Activated CD4-positive, alpha-beta T cell treated with anti-CD3 and anti-CD28 coated beads for 36 hours (primary cell): ENCODE results near the gene DNAJC18. TPM values are rescaled to one million over a fixed set of nuclear protein-coding genes. Genes with fewer than 3 reads are reported as not detected.
"Not testable (repeated sequence)": the region's sequence is repeated elsewhere in the genome, so short reads cannot be mapped to it uniquely, and the experiment has no call there.

ENCODE experiments used
- ATAC-seq: fragments of 200-7000 bp; cut with Tn5 transposase; one replicate; pipeline ENCODE4 v1.10.0; 2021; ENCODE audit warnings: mild to moderate bottlenecking, moderate library complexity
- CTCF ChIA-PET: fragments of 350-600 bp; sonication (Branson Sonifier 250); formaldehyde crosslinking; loops from one replicate; lab custom pipeline; 2021; ENCODE audit warnings: antibody characterized with exemption; lab: Charles Lee
- POLR2A ChIA-PET: fragments of 350-600 bp; sonication (Branson Sonifier 250); formaldehyde crosslinking; loops from one replicate; lab custom pipeline; 2021; ENCODE audit warnings: antibody characterized with exemption, inconsistent platforms; lab: Charles Lee
- DNase-seq: peaks from one replicate; pipeline ENCODE4 v3.0.0-alpha.2; 2020
- H3K27ac Mint-ChIP-seq: one replicate; pipeline ENCODE4 v1.8.0; 2021; ENCODE audit warnings: mixed read lengths
- H3K27me3 Mint-ChIP-seq: one replicate; pipeline ENCODE4 v1.8.0; 2021; ENCODE audit warnings: mixed read lengths
- H3K36me3 Mint-ChIP-seq: one replicate; pipeline ENCODE4 v1.8.0; 2021; ENCODE audit warnings: low read depth, mixed read lengths
- H3K4me1 Mint-ChIP-seq: one replicate; pipeline ENCODE4 v1.8.0; 2021; ENCODE audit warnings: mixed read lengths
- H3K4me3 Mint-ChIP-seq: one replicate; pipeline ENCODE4 v1.8.0; 2021; ENCODE audit warnings: mild to moderate bottlenecking, moderate library complexity, mixed read lengths
- H3K9me3 Mint-ChIP-seq: one replicate; pipeline ENCODE4 v1.8.0; 2021; ENCODE audit warnings: low read depth, mixed read lengths
- intact Hi-C, 2 experiments: fragments of 100-400 bp; cut with DNase I in 1 of 2; cut with micrococcal nuclease in 1 of 2; formaldehyde crosslinking; loops; one replicate each; pipeline versions ENCODE4 v1.14.2 to v1.15.1; 2022 to 2024; cut with DNase I, micrococcal nuclease
- total RNA-seq, 2 experiments: library from RNA; stranded (reverse); gene quantifications; one replicate each; pipeline ENCODE4 v1.2.3, GENCODE V29; 2021

The DNAJC18 gene
- total RNA-seq = 10 to 100 TPM; 33.1 to 35.6 TPM

DNA sequence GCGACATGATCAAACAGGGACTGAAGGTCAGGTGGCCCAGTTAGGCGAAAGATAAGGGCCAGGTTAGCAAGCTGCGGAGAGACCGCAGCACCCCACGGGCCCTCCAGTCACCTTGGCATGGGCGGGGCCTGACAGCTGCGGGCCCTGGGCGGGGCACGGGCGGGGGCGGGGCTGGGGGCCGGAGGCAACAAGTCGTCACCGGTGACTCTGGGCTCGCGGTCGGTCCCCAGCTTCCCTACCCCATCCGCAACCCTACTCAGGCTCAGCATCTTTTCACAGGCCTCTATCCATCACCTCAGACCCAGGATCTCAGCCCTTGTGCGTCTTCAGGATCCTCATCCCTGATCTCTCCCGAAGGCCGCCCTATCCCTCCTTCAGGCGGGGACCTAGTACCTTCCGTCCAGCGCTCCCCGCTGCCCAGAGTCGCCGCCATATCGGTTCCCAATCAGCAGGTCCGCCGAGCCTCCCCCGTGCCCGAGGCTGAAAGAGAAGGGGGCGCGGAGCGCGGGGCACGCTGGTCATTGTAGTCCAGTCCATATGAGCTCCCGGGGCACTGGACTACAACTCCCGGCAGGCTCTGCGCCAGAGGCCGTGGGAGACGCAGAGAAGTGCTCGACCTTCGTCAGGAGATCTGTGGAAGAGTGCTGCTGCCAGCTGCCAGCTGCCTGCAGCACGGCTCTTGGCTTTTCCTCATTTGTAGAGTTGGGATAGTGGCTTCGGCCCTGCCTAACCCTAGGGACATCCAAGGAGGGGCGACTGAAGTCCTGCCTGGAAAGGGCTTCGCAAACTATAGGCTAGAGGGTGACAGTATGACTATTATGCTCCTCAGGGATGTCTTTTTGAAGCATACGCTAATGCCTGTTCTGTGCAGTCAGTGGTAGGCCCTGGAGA, at the start of gene DNAJC18:
Gene DNAJC18, minus strand, starts transcription at position 513 of the 891 bp plus-strand sequence. Its CDS starts 80 bp downstream, at position 433.
- POLR2A ChIA-PET = interaction anchor here (0.6 to 1.7 kb wide), 13 partner anchors 9 to 165 kb away, joined by 3 to 22 read pairs (median 5); partner anchors contain the start of genes PAIP2 and STING1

DNA sequence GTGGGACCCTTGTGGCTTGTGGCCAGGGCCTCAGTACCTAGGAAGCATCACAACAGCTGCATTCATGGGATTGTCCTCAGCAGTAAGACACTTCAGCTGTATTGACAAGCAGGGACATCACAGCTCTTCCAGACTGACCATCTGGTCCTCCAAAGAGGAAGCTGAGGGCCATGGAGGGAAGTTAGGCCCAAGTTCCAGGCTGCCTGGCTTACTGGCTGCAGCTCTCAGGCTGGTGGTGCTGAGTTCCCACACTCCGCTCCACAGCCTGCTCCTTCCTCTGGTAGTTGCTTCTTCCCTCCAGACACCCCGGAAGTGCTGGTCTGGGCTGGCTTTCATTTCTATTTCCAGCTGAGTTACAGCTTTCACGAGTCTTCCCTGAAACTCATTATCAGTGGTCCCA, 48.9 kb upstream of the DNAJC18 start:
- intact Hi-C loops = no loop called here
- Mint-ChIP-seq H3K27ac (peak overlapping the region; percentile 5), H3K4me3 (no peak overlapping the region), H3K27me3 (no peaks in the 10 kb centered on the region), H3K4me1 (peaks cover 16% of the 10 kb centered on the region), H3K36me3 (no peaks in the 10 kb centered on the region), H3K9me3 (no peaks in the 10 kb centered on the region)
- CTCF ChIA-PET = interaction anchor here (1.2 kb wide), 1 partner anchor 30 kb away, joined by 5 read pairs; no protein-coding TSS in a partner anchor
- ATAC-seq (no peak), DNase-seq (no peak)
- POLR2A ChIA-PET = no interaction called here

More for the DNA sequence above, at the start of gene DNAJC18:
- Mint-ChIP-seq H3K36me3 (peaks cover 15% of the 10 kb centered on the region), H3K4me3 (peak within 1 kb of the TSS; percentile 94), H3K27me3 (no peaks in the 10 kb centered on the region), H3K9me3 (no peaks in the 10 kb centered on the region), H3K4me1 (peaks cover 55% of the 10 kb centered on the region), H3K27ac (peak within 1 kb of the TSS; percentile 99)
- intact Hi-C loops = loop anchor here (1.0 to 5.0 kb wide), 13 partner anchors 8 to 668 kb away; partner anchors contain the start of genes STING1 (in 2 of the 2), SPATA24 (in 1 of the 2) and UBE2D2 (in 1 of the 2)
- ATAC-seq (peak; percentile 86), DNase-seq (peak; percentile 97)
- CTCF ChIA-PET = interaction anchor here (0.6 to 2.4 kb wide), 12 partner anchors 8 to 121 kb away, joined by 3 to 18 read pairs (median 4); partner anchors contain the start of gene STING1

DNA sequence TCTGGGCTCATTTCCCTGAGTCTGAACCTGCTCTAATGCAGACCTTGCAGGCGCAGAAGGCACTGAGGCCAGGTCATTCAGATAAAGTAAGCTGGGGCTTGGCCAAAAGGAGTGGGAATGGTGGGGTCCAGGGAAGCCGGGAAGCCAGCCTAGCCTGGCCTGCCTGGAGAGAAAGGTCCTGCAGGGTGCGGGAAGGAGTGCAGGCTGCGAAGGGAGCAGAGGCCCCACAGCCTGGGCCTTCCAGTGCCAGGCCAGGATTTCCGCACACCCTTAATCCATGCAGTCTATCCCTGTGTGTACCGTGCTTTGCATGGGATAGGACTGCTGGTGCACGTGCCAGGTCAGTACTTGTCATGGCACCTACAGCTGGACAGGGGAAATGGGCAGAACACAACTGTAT, 46.9 kb upstream of the DNAJC18 start:
- Mint-ChIP-seq H3K27me3 (no peaks in the 10 kb centered on the region), H3K36me3 (no peaks in the 10 kb centered on the region), H3K4me1 (peaks cover 15% of the 10 kb centered on the region), H3K27ac (no peak overlapping the region), H3K9me3 (no peaks in the 10 kb centered on the region), H3K4me3 (no peak overlapping the region)
- DNase-seq (no peak), ATAC-seq (no peak)
- intact Hi-C loops = no loop called here
- CTCF ChIA-PET = interaction anchor here (0.5 to 1.0 kb wide), 2 partner anchors 27 to 226 kb away, joined by 3 read pairs; no protein-coding TSS in a partner anchor
- POLR2A ChIA-PET = interaction anchor here (0.6 kb wide), 1 partner anchor 29 kb away, joined by 3 read pairs; no protein-coding TSS in a partner anchor

DNA sequence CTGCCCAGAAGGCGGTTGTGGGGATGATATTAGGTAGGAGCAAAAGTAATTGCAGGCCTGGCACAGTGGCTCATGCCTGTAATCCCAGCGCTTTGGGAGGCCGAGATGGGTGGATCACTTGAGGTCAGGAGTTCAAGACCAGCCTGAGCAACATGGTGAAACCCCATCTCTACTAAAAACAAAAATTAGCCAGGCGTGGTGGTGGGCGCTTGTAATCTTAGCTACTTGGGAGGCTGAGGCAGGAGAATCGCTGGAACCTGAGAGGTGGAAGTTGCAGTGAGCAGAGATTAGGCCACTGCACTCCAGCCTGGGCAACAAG, 43.5 kb upstream of the DNAJC18 start:
- ChIA-PET CTCF (interaction anchor here (0.6 to 3.8 kb wide), 14 partner anchors 9 to 912 kb away, joined by 3 to 32 read pairs (median 4); partner anchors contain the start of genes DNAJC18 and UBE2D2), POLR2A (interaction anchor here (0.7 to 2.6 kb wide), 12 partner anchors 9 to 187 kb away, joined by 3 to 22 read pairs (median 8); partner anchors contain the start of genes DNAJC18, SMIM33 and UBE2D2)
- Mint-ChIP-seq H3K4me1 (peaks cover 31% of the 10 kb centered on the region), H3K36me3 (peaks cover 25% of the 10 kb centered on the region), H3K27ac (peak overlapping the region; percentile 99), H3K4me3 (peak overlapping the region; percentile 88)
- DNase-seq, ATAC-seq, H3K9me3 Mint-ChIP-seq, H3K27me3 Mint-ChIP-seq: not testable (repeated sequence)
- intact Hi-C loops = loop anchor here (1.0 to 2.0 kb wide), 9 partner anchors 24 to 80 kb away; partner anchors contain the start of genes DNAJC18 (in 2 of the 2) and UBE2D2 (in 1 of the 2)

DNA sequence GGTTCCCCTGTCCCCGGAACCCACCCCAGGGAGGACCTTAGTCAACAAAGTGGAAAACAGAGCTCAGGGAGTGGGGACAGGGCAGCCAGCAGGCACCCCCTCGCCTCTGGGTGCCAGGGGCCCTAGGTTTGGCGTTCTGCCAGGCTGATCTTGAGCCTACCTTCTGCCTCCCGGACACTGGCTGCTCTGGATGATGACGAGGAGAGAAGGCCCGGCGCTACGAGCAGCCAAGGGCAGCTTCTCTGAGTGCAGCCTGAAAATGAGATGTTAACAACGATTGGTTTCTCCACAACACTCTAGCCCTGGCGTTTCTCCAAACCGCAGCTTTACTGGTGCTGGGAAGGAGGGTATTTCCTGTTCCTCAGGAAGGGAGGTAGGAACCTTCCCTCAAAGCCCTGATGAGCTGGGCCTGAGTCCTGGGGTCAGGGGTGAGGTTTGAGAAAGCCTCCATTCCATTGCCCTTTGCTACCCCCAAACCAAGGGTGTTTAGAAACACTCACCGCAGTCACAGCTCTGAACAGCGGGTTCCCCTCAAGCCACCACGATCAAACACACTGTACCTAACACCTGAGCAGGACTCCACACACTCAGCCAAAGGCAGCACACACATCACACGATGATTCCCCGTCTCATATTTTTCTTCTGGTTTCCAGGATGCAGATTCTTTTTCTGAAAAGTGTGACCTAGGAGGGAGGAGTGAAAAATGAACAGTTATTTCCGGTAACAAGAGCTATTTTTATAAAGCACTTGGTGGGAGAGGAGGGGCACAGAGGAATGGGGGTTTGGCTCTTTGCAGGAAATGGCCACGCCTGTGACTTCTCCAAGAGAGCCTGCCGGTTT, 42.9 kb upstream of the DNAJC18 start, which contains the start of gene STING1:
Gene STING1, minus strand, starts transcription at position 709 of the 840 bp plus-strand sequence. CDS start 1,054 bp downstream, outside the sequence.
- peak within 1 kb of the TSS; percentile 99 for H3K27ac Mint-ChIP-seq
- no peaks in the 10 kb centered on the region for H3K9me3 Mint-ChIP-seq
- no peaks in the 10 kb centered on the region for H3K27me3 Mint-ChIP-seq
- intact Hi-C loops = loop anchor here (1.0 to 2.0 kb wide), 9 partner anchors 23 to 79 kb away; partner anchors contain the start of genes DNAJC18 (in 2 of the 2) and UBE2D2 (in 1 of the 2)
- H3K4me1 Mint-ChIP-seq = peaks cover 35% of the 10 kb centered on the region
- ChIA-PET POLR2A (interaction anchor here (0.6 to 2.6 kb wide), 16 partner anchors 9 to 187 kb away, joined by 3 to 22 read pairs (median 6); partner anchors contain the start of genes DNAJC18, SMIM33 and UBE2D2), CTCF (interaction anchor here (0.6 to 3.8 kb wide), 18 partner anchors 8 to 911 kb away, joined by 3 to 32 read pairs (median 4); partner anchors contain the start of genes DNAJC18, SMIM33 and UBE2D2)
- peak within 1 kb of the TSS; percentile 88 for H3K4me3 Mint-ChIP-seq
- peaks cover 30% of the 10 kb centered on the region for H3K36me3 Mint-ChIP-seq
- peak; percentile 64 for ATAC-seq
- DNase-seq = peak; percentile 84

DNA sequence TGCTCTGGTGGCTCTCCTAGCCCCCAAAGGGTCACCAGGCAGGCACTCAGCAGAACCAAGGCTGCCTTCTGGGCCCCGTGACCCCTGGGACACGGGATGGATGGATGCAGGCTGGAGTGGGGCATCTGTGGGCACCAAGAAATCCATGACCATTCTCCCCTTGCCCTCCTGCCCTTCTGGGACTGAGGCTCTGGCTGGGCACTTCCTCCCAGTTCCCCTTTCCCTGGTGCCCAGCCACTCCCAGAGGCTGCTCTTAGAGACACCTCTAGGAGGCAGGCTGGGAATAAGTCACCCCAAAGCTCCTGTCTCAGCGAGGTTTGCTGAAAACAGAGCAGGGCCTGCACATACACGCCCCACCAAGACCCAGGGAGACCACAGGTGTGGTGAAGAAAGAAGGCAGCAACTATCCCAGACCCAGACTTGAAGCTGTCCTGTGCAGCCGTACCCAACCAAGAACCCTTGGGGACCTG, 42.3 kb upstream of the DNAJC18 start:
- Mint-ChIP-seq H3K4me3 (peak overlapping the region; percentile 88), H3K36me3 (peaks cover 34% of the 10 kb centered on the region), H3K27me3 (no peaks in the 10 kb centered on the region), H3K27ac (peak overlapping the region; percentile 99), H3K4me1 (peaks cover 39% of the 10 kb centered on the region), H3K9me3 (no peaks in the 10 kb centered on the region)
- ATAC-seq = peak; percentile 37
- intact Hi-C loops = loop anchor here (1.0 to 2.0 kb wide), 9 partner anchors 22 to 80 kb away; partner anchors contain the start of genes DNAJC18 (in 2 of the 2) and UBE2D2 (in 1 of the 2)
- ChIA-PET CTCF (interaction anchor here (1.0 to 3.8 kb wide), 11 partner anchors 8 to 68 kb away, joined by 3 to 32 read pairs (median 7); partner anchors contain the start of genes DNAJC18 and SMIM33), POLR2A (interaction anchor here (0.7 to 2.6 kb wide), 13 partner anchors 11 to 82 kb away, joined by 3 to 22 read pairs (median 6); partner anchors contain the start of genes DNAJC18, SMIM33 and SPATA24)
- DNase-seq = peak; percentile 52

DNA sequence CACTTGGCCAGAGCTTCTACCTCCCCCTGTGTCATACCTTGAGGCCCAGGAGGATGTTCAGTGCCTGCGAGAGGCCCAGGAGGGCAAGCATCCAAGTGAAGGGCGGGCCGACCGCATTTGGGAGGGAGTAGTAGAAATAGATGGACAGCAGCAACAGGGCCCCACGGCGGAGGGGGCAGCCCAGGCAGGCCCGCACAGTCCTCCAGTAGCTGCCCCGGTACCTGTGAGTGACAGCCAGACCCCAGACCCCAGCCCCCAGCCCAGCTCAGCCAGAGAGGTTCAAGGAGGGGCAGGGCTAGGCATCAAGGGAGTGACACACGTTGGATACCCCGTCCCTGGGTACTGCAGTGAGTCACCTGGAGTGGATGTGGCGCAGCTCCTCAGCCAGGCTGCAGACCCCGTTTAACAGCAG, 41.8 kb upstream of the DNAJC18 start:
- intact Hi-C loops = no loop called here
- Mint-ChIP-seq H3K9me3 (no peaks in the 10 kb centered on the region), H3K27ac (peak overlapping the region; percentile 99), H3K27me3 (no peaks in the 10 kb centered on the region), H3K36me3 (peaks cover 38% of the 10 kb centered on the region), H3K4me3 (peak overlapping the region; percentile 88), H3K4me1 (peaks cover 43% of the 10 kb centered on the region)
- ATAC-seq = peak; percentile 67
- CTCF ChIA-PET = interaction anchor here (1.0 to 3.8 kb wide), 9 partner anchors 7 to 69 kb away, joined by 3 to 32 read pairs (median 7); partner anchors contain the start of genes DNAJC18 and SMIM33
- DNase-seq = peak; percentile 66
- POLR2A ChIA-PET = interaction anchor here (0.5 to 2.6 kb wide), 9 partner anchors 10 to 90 kb away, joined by 3 to 22 read pairs (median 6); partner anchors contain the start of genes DNAJC18, SMIM33 and SPATA24

DNA sequence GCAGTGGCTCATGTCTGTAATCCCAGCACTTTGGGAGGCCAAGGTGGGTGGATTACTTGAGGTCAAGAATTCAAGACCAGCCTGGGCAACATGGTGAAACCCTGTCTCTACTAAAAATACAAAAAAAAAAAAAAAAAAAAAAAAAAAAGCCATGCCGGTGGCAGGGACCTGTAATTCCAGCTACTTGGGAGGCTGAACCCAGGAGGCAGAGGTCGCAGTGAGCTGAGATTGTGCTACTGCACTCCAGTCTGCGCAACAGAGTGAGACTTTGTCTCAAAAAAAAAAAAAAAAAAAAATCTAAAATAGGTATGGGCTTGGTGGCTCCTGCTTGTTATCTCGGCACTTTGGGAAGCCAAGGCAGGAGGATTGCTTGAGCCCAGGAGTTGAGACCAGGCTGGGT, 40.4 kb upstream of the DNAJC18 start:
- H3K36me3 Mint-ChIP-seq = peaks cover 49% of the 10 kb centered on the region
- POLR2A ChIA-PET, H3K27me3 Mint-ChIP-seq, ATAC-seq, intact Hi-C loops, DNase-seq, H3K27ac Mint-ChIP-seq, H3K4me3 Mint-ChIP-seq, H3K9me3 Mint-ChIP-seq: not testable (repeated sequence)
- CTCF ChIA-PET = interaction anchor here (0.7 to 3.8 kb wide), 3 partner anchors 24 to 57 kb away, joined by 3 to 32 read pairs (median 3); no protein-coding TSS in a partner anchor
- peaks cover 55% of the 10 kb centered on the region for H3K4me1 Mint-ChIP-seq

DNA sequence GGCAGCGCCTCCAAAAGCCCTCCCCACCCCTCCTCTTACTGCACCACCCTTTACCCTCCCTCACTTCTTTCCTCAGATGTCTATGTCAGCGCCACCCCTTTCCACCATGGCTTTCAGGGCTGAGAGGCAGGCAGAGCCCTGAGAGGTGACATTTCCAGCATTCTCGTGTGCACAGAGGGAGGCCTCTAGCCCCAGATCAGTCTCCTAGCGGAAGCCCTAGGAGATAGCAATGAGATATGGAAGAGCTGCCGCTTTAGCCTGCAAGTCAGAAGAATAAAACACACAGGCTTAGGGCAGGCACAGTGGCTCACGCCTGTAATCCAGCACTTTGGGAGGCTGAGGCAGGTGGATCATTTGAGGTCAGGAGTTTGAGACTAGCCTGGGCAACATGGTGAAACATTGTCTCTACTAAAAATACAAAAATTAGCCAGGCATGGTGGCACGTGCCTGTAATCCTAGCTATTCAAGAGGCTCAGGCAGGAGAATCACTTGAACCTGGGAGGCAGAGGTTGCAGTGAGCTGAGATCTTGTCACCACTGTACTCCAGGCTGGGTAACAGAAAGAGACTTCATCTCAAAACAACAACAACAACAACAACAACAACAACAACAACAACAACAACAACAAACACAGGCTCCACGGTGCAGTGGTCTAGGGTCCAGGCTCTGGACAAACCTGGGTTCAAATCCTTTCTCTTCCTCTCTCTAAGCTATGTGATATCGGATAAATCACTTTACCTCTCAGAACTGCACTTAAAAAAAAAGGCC, 39.5 kb upstream of the DNAJC18 start:
- CTCF ChIA-PET = interaction anchor here (0.7 to 1.6 kb wide), 5 partner anchors 21 to 54 kb away, joined by 3 to 5 read pairs (median 3); no protein-coding TSS in a partner anchor
- DNase-seq, intact Hi-C loops, ATAC-seq, H3K9me3 Mint-ChIP-seq, H3K27me3 Mint-ChIP-seq: not testable (repeated sequence)
- POLR2A ChIA-PET = interaction anchor here (0.6 to 1.2 kb wide), 4 partner anchors 11 to 172 kb away, joined by 3 to 4 read pairs (median 3); no protein-coding TSS in a partner anchor
- Mint-ChIP-seq H3K36me3 (peaks cover 49% of the 10 kb centered on the region), H3K4me1 (peaks cover 64% of the 10 kb centered on the region), H3K4me3 (peak overlapping the region; percentile 56), H3K27ac (peak overlapping the region; percentile 70)
